Stimulated activated CD8-positive, alpha-beta memory T cell treated with anti-CD3 and anti-CD28 coated beads, Interleukin-15, amount 100 ng/mL, for 1 hour (primary cell): ENCODE measurements around the gene SLC17A9.
A peak's percentile ranks its signal among the peaks of the same experiment; 100 is the strongest.

Source experiments
- DNase-seq: peaks from one replicate; pipeline ENCODE4 v3.0.0-alpha.2; 2020; ENCODE audit warnings: low read depth

The SLC17A9 gene

GRCh38 chr20:62968378-62969178 lies 16.1 kb downstream of the SLC17A9 start:
- no peak for DNase-seq

- no peak for DNase-seq
Measured at GRCh38 chr20:62969179-62969760, 16.8 kb downstream of the SLC17A9 start.

GRCh38 chr20:62969939-62970306 lies 17.4 kb downstream of the SLC17A9 start:
- DNase-seq: no peak

- no peak for DNase-seq
Measured at GRCh38 chr20:62970307-62971210, 18.1 kb downstream of the SLC17A9 start.

- no peak for DNase-seq
Measured at GRCh38 chr20:62971211-62971949, 18.9 kb downstream of the SLC17A9 start.

- DNase-seq: peak; percentile 75
Measured at GRCh38 chr20:62971950-62972844, 19.7 kb downstream of the SLC17A9 start.

- DNase-seq: no peak
Measured at GRCh38 chr20:62972845-62973745, 20.6 kb downstream of the SLC17A9 start.

GRCh38 chr20:62975251-62975760 lies 22.8 kb downstream of the SLC17A9 start:
- DNase-seq: no peak

GRCh38 chr20:62975812-62976508 lies 23.5 kb downstream of the SLC17A9 start:
- no peak for DNase-seq

- DNase-seq: no peak
Measured at GRCh38 chr20:62976886-62977285, 24.4 kb downstream of the SLC17A9 start.

GRCh38 chr20:62977613-62978560 lies 25.4 kb downstream of the SLC17A9 start:
- peak; percentile 64 for DNase-seq

GRCh38 chr20:62978561-62978943 lies 26.0 kb downstream of the SLC17A9 start:
- DNase-seq: no peak

- no peak for DNase-seq
Measured at GRCh38 chr20:62979310-62979709, 26.8 kb downstream of the SLC17A9 start.

GRCh38 chr20:62979876-62980373 lies 27.4 kb downstream of the SLC17A9 start:
- no peak for DNase-seq

- no peak for DNase-seq
Measured at GRCh38 chr20:62980380-62980960, 28.0 kb downstream of the SLC17A9 start.

- DNase-seq: no peak
Measured at GRCh38 chr20:62980970-62981369, 28.5 kb downstream of the SLC17A9 start.
